GM18502 (cell line): ENCODE data around the gene GPC5.

Experiments used
- ATAC-seq: cut with Tn5 transposase; IDR thresholded peaks from one replicate; pipeline ENCODE4 v1.9.1; 2021; ENCODE audit warnings: mild to moderate bottlenecking; ENCODE audit not compliant: unreplicated experiment, poor library complexity

Gene GPC5

GRCh38 chr13:91579320-91579719, 180.9 kb downstream of the GPC5 start:
- ATAC-seq = no peak

- no peak for ATAC-seq
These were observed 182.3 kb downstream of the GPC5 start for GRCh38 chr13:91580749-91581148.

- ATAC-seq = no peak
These were observed 188.2 kb downstream of the GPC5 start for GRCh38 chr13:91586609-91587008.

- ATAC-seq = no peak
These were observed 190.1 kb downstream of the GPC5 start for GRCh38 chr13:91588541-91588940.

GRCh38 chr13:91592056-91593014, 193.9 kb downstream of the GPC5 start:
- no peak for ATAC-seq

- ATAC-seq = no peak
These were observed 195.0 kb downstream of the GPC5 start for GRCh38 chr13:91593456-91593855.

- no peak for ATAC-seq
These were observed 195.6 kb downstream of the GPC5 start for GRCh38 chr13:91594061-91594460.

GRCh38 chr13:91595677-91596076, 197.3 kb downstream of the GPC5 start:
- ATAC-seq = no peak

GRCh38 chr13:91596842-91597241, 198.4 kb downstream of the GPC5 start:
- no peak for ATAC-seq

- ATAC-seq = no peak
These were observed 200.2 kb downstream of the GPC5 start for GRCh38 chr13:91598655-91599054.

GRCh38 chr13:91601273-91601672, 202.9 kb downstream of the GPC5 start:
- ATAC-seq = no peak

GRCh38 chr13:91601807-91602206, 203.4 kb downstream of the GPC5 start:
- no peak for ATAC-seq

GRCh38 chr13:91609353-91609752, 210.9 kb downstream of the GPC5 start:
- no peak for ATAC-seq

GRCh38 chr13:91618315-91618714, 219.9 kb downstream of the GPC5 start:
- ATAC-seq = no peak

- no peak for ATAC-seq
These were observed 222.3 kb downstream of the GPC5 start for GRCh38 chr13:91620670-91621141.

GRCh38 chr13:91621161-91621560, 222.7 kb downstream of the GPC5 start:
- ATAC-seq = no peak

- ATAC-seq = no peak
These were observed 223.5 kb downstream of the GPC5 start for GRCh38 chr13:91621963-91622362.

GRCh38 chr13:91622778-91623550, 224.5 kb downstream of the GPC5 start:
- no peak for ATAC-seq

- ATAC-seq = no peak
These were observed 229.7 kb downstream of the GPC5 start for GRCh38 chr13:91627952-91628739.

GRCh38 chr13:91630946-91631345, 232.5 kb downstream of the GPC5 start:
- no peak for ATAC-seq
